HEK293 (cell line): ENCODE measurements around the gene OTX1.

Experiments
- CTCF ChIP-seq: fragments of 450-650 bp; formaldehyde crosslinking; IDR thresholded peaks from 2 replicates; pipeline ENCODE4 v1.5.1; 2016; ENCODE audit warnings: missing biosample characterization, missing genetic modification characterization
- HOXC10 ChIP-seq: sonication (generic); formaldehyde crosslinking; IDR thresholded peaks from 2 replicates; pipeline ENCODE4 v1.8.1; 2023; ENCODE audit warnings: mild to moderate bottlenecking, missing genetic modification reagents
- MYNN ChIP-seq: fragments of 450-650 bp; formaldehyde crosslinking; IDR thresholded peaks from 2 replicates; pipeline ENCODE4 v1.5.1; 2016; ENCODE audit warnings: missing biosample characterization, missing genetic modification characterization, borderline replicate concordance
- REPIN1 ChIP-seq: fragments of 450-650 bp; formaldehyde crosslinking; IDR thresholded peaks from 2 replicates; pipeline ENCODE4 v1.5.1; 2017; ENCODE audit warnings: missing biosample characterization, missing genetic modification characterization, low read depth
- ZNF202 ChIP-seq: fragments of 450-650 bp; formaldehyde crosslinking; IDR thresholded peaks from 2 replicates; pipeline ENCODE4 v1.5.1; 2016; ENCODE audit warnings: missing biosample characterization, missing genetic modification characterization, borderline replicate concordance
- ZNF248 ChIP-seq: fragments of 450-650 bp; formaldehyde crosslinking; IDR thresholded peaks from 2 replicates; pipeline ENCODE4 v1.5.1; 2017; ENCODE audit warnings: missing biosample characterization, missing genetic modification characterization
- ZNF280C ChIP-seq: fragments of 450-650 bp; formaldehyde crosslinking; IDR thresholded peaks from 2 replicates; pipeline ENCODE4 v1.5.1; 2016; ENCODE audit warnings: missing biosample characterization, missing genetic modification characterization
- ZNF311 ChIP-seq: fragments of 450-650 bp; formaldehyde crosslinking; IDR thresholded peaks from 2 replicates; pipeline ENCODE4 v1.5.1; 2017; ENCODE audit warnings: missing biosample characterization, missing genetic modification characterization, borderline replicate concordance
- ZNF37A ChIP-seq: fragments of 450-650 bp; IDR thresholded peaks from 2 replicates; pipeline ENCODE4 v1.5.1; 2018; ENCODE audit warnings: missing biosample characterization, missing genetic modification characterization
- ZNF510 ChIP-seq: fragments of 450-650 bp; formaldehyde crosslinking; IDR thresholded peaks from 2 replicates; pipeline ENCODE4 v1.5.1; 2018; ENCODE audit warnings: mild to moderate bottlenecking, missing genetic modification characterization, missing biosample characterization; ENCODE audit not compliant: insufficient replicate concordance
- ZNF707 ChIP-seq: fragments of 450-650 bp; formaldehyde crosslinking; IDR thresholded peaks from 2 replicates; pipeline ENCODE4 v1.5.1; 2016; ENCODE audit warnings: missing biosample characterization, missing genetic modification characterization

- TF ChIP-seq CTCF (tag by site-specific recombination) (no peak), HOXC10 (no peak), MYNN (tag by site-specific recombination) (no peak), ZNF311 (tag by site-specific recombination) (no peak), ZNF280C (tag by site-specific recombination) (no peak), ZNF510 (tag by site-specific recombination) (no peak), REPIN1 (no peak), ZNF202 (tag by site-specific recombination) (no peak), ZNF37A (tag by site-specific recombination) (no peak), ZNF707 (tag by site-specific recombination) (no peak), ZNF248 (tag by site-specific recombination) (no peak)
Measured at GRCh38 chr2:63058144-63058920, 7.7 kb downstream of the OTX1 start.
